ENCODE results near the gene ITGAD.

The ITGAD gene

DNA sequence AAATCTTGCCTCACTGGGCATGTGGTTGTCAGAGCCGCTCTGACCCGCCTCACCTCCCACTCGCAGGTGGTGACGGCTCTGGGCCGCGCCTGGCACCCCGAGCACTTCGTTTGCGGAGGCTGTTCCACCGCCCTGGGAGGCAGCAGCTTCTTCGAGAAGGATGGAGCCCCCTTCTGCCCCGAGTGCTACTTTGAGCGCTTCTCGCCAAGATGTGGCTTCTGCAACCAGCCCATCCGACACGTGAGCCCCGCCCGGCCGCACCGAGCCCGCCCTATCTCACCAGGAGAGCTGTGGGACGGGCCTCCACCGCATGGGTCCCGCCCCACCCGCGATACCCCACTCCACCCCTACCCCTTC lies 82.8 kb downstream of the ITGAD start:
- no peak for DNase-seq (ENCODE audit: low spot score)
